OCI-LY7 (cell line): ENCODE data around the gene BCL2L13. TPM values are rescaled to one million over a fixed set of nuclear protein-coding genes. Genes with fewer than 3 reads are reported as not detected.
"Not testable (repeated sequence)": the region's sequence is repeated elsewhere in the genome, so short reads cannot be mapped to it uniquely, and the experiment has no call there.

Experiments used
- BruUV-seq: library from RNA; stranded (reverse); fragments of 400-500 nt; replicated peaks from 2 replicates; lab custom pipeline; 2021; lab: Mats Ljungman, UMichigan
- CTCF ChIA-PET: fragments of 300-600 bp; sonication (Branson Sonifier 250); formaldehyde crosslinking; loops from one replicate; lab custom pipeline; 2022; ENCODE audit warnings: antibody characterized with exemption; ENCODE audit not compliant: unreplicated experiment; lab: Charles Lee
- POLR2A ChIA-PET: fragments of 300-600 bp; sonication (Branson Sonifier 250); formaldehyde crosslinking; loops from one replicate; lab custom pipeline; 2022; ENCODE audit warnings: antibody characterized with exemption; lab: Charles Lee
- DNase-seq: peaks from one replicate; pipeline ENCODE4 v3.0.0-alpha.2; 2015; ENCODE audit warnings: low spot score
- H2AFZ ChIP-seq: fragments of 200-600 bp; sonication (generic), shearing (Covaris generic); 2 replicates; pipeline ENCODE4 v1.6.1; 2014; ENCODE audit warnings: mild to moderate bottlenecking, antibody characterized with exemption, low read length, moderate library complexity
- H3K27ac ChIP-seq: fragments of 200-600 bp; sonication (generic); 2 replicates; pipeline ENCODE4 v1.5.1; 2014; ENCODE audit warnings: mixed run types, low read depth, mild to moderate bottlenecking, moderate library complexity, low read length, inconsistent platforms; ENCODE audit not compliant: poor library complexity, severe bottlenecking
- H3K36me3 ChIP-seq: fragments of 200-600 bp; sonication (generic); 2 replicates; pipeline ENCODE4 v1.6.1; 2014; ENCODE audit warnings: mild to moderate bottlenecking, antibody characterized with exemption, low read length, moderate library complexity, mixed read lengths; ENCODE audit not compliant: insufficient read depth
- H3K4me1 ChIP-seq: fragments of 200-600 bp; sonication (generic); 2 replicates; pipeline ENCODE4 v1.5.1; 2014; ENCODE audit warnings: mild to moderate bottlenecking, low read length; ENCODE audit not compliant: insufficient read depth, poor library complexity, severe bottlenecking
- H3K4me2 ChIP-seq: fragments of 200-600 bp; sonication (generic); 2 replicates; pipeline ENCODE4 v1.6.1; 2014; ENCODE audit warnings: mild to moderate bottlenecking, low read length
- H3K4me3 ChIP-seq: fragments of 200-600 bp; sonication (generic); 2 replicates; pipeline ENCODE4 v1.5.1; 2014; ENCODE audit warnings: mild to moderate bottlenecking, low read depth, low read length; ENCODE audit not compliant: poor library complexity, severe bottlenecking
- H3K79me2 ChIP-seq: fragments of 200-600 bp; sonication (generic); 2 replicates; pipeline ENCODE4 v1.6.1; 2016; ENCODE audit warnings: low read depth, mild to moderate bottlenecking, low read length, moderate library complexity, mixed read lengths; ENCODE audit not compliant: insufficient read depth
- H3K9me2 ChIP-seq: fragments of 200-600 bp; sonication (generic); 2 replicates; pipeline ENCODE4 v1.6.1; 2016; ENCODE audit warnings: mild to moderate bottlenecking, low read length, mixed read lengths; ENCODE audit not compliant: insufficient read depth
- H3K9me3 ChIP-seq: fragments of 200-600 bp; sonication (generic); 2 replicates; pipeline ENCODE4 v1.6.1; 2014; ENCODE audit warnings: mild to moderate bottlenecking, mixed run types, low read length, mixed read lengths
- H4K20me1 ChIP-seq: fragments of 200-600 bp; sonication (generic); 2 replicates; pipeline ENCODE4 v1.6.1; 2014; ENCODE audit warnings: mild to moderate bottlenecking, antibody characterized with exemption, low read length, moderate library complexity, mixed read lengths; ENCODE audit not compliant: insufficient read depth
- CTCF ChIP-seq: fragments of 200-600 bp; sonication (generic); conservative IDR thresholded peaks from 2 replicates; pipeline ENCODE4 v1.5.1; 2014; ENCODE audit warnings: mild to moderate bottlenecking, antibody characterized with exemption, low read length, moderate library complexity, mixed read lengths
- EZH2phosphoT487 ChIP-seq: fragments of 200-600 bp; sonication (generic); IDR thresholded peaks from 2 replicates; pipeline ENCODE4 v1.6.1; 2018; ENCODE audit warnings: low read depth, borderline replicate concordance, mild to moderate bottlenecking, mixed run types, antibody characterized with exemption, low read length, moderate library complexity, mixed read lengths
- intact Hi-C: fragments of 100-400 bp; cut with micrococcal nuclease; formaldehyde crosslinking; loops from one replicate; pipeline ENCODE4 v1.10.0; 2022; ENCODE audit not compliant: unreplicated experiment
- total RNA-seq, 2 experiments: library from RNA; depleted of rRNA in 1 of 2; stranded (reverse); fragments of >200 nt in 1 of 2; shearing (Covaris generic) in 1 of 2; gene quantifications; 2 replicates each; pipeline ENCODE4 v1.2.3, GENCODE V29; 2014 to 2022

Gene BCL2L13
- total RNA-seq, 2 experiments from 2014 or later, result 25.2 to 38.3 TPM

DNA sequence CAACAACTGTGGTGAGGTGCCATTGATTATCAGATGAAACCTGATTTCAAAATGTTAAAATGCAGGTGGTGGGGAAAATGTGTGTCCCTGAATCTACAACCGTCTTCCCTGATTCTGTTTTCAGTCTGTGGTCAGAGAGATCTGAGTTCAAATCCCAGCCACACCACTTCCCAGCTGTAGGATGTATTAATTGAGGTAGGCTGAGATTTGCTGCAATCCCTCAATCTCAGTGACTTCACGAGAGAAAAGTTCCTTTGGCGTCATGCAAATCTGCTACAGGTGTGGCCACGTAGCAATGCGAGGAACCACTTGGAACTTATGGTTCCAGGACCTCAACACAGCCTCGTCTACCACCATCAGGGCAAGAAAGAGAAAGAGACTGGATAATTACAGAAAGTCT is 56.2 kb downstream of the BCL2L13 start:
- ChIA-PET POLR2A (no interaction called here), CTCF (no interaction called here)
- no peaks in the 10 kb centered on the region for H3K9me3 ChIP-seq
- peaks cover 31% of the 10 kb centered on the region for H3K36me3 ChIP-seq
- no peak overlapping the region for H3K4me2 ChIP-seq
- H3K4me1 ChIP-seq, result no peaks in the 10 kb centered on the region
- intact Hi-C loops, result no loop called here
- H3K4me3 ChIP-seq, result no peak overlapping the region
- H3K9me2 ChIP-seq, result no peaks in the 10 kb centered on the region
- no peak for DNase-seq
- no peak overlapping the region for H3K27ac ChIP-seq
- TF ChIP-seq CTCF (no peak), EZH2phosphoT487 (no peak)
- no peak overlapping the region for H2AFZ ChIP-seq
- H3K79me2 ChIP-seq, result no peaks in the 10 kb centered on the region
- no peaks in the 10 kb centered on the region for H4K20me1 ChIP-seq
- no TSS peak for BruUV-seq

- H3K4me2 ChIP-seq, result no peak overlapping the region
- H3K4me3 ChIP-seq, result no peak overlapping the region
- H3K79me2 ChIP-seq, result no peaks in the 10 kb centered on the region
- peaks cover 25% of the 10 kb centered on the region for H3K36me3 ChIP-seq
- no peak for DNase-seq
- no peak for TF ChIP-seq CTCF
- TF ChIP-seq EZH2phosphoT487, result no peak
- H3K9me3 ChIP-seq, result no peaks in the 10 kb centered on the region
- no peak overlapping the region for H2AFZ ChIP-seq
- H4K20me1 ChIP-seq, result no peaks in the 10 kb centered on the region
- intact Hi-C loops, result no loop called here
- no peaks in the 10 kb centered on the region for H3K9me2 ChIP-seq
- no TSS peak for BruUV-seq
- ChIA-PET POLR2A (no interaction called here), CTCF (no interaction called here)
- no peak overlapping the region for H3K27ac ChIP-seq
- no peaks in the 10 kb centered on the region for H3K4me1 ChIP-seq
These were observed 57.4 kb downstream of the BCL2L13 start for GRCh38 chr22:17695986-17696385.

DNA sequence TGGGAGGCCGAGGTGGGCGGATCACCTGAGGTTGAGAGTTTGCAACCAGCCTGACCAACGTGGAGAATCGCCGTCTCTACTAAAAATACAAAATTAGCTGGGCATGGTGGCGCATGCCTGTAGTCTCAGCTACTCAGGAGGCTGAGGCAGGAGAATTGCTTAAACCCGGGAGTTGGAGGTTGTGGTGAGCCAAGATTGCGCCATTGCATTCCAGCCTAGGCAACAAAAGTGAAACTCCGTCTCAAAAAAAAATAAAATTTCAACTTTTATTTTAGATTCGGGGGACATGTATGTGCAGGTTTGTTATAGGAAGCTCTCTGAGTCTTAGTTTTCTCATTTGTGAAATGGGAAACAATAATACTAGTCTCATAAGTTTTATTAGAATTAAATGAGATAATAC is 58.6 kb downstream of the BCL2L13 start:
- H3K9me3 ChIP-seq, H3K27ac ChIP-seq, DNase-seq, H2AFZ ChIP-seq, H3K4me3 ChIP-seq, H3K4me1 ChIP-seq, H4K20me1 ChIP-seq, CTCF ChIA-PET, BruUV-seq, H3K79me2 ChIP-seq, H3K4me2 ChIP-seq, intact Hi-C loops, H3K9me2 ChIP-seq: not testable (repeated sequence)
- POLR2A ChIA-PET, result interaction anchor here (1.0 kb wide), 1 partner anchor 9 kb away, joined by 7 read pairs; no protein-coding TSS in a partner anchor
- H3K36me3 ChIP-seq, result peaks cover 26% of the 10 kb centered on the region

- BruUV-seq, H3K9me3 ChIP-seq, H4K20me1 ChIP-seq, H2AFZ ChIP-seq, H3K9me2 ChIP-seq, DNase-seq, H3K79me2 ChIP-seq, H3K4me1 ChIP-seq, H3K4me2 ChIP-seq, H3K4me3 ChIP-seq, H3K27ac ChIP-seq, intact Hi-C loops, CTCF ChIA-PET: not testable (repeated sequence)
- peaks cover 33% of the 10 kb centered on the region for H3K36me3 ChIP-seq
- POLR2A ChIA-PET, result interaction anchor here (0.6 to 1.0 kb wide), 3 partner anchors 10 to 140 kb away, joined by 3 to 7 read pairs (median 4); no protein-coding TSS in a partner anchor
These were observed 59.7 kb downstream of the BCL2L13 start for GRCh38 chr22:17698276-17698675.
